Measurements from ENCODE around the gene ARSA.
"Not testable (repeated sequence)": the region's sequence is repeated elsewhere in the genome, so short reads cannot be mapped to it uniquely, and the experiment has no call there.

The ARSA gene

DNA sequence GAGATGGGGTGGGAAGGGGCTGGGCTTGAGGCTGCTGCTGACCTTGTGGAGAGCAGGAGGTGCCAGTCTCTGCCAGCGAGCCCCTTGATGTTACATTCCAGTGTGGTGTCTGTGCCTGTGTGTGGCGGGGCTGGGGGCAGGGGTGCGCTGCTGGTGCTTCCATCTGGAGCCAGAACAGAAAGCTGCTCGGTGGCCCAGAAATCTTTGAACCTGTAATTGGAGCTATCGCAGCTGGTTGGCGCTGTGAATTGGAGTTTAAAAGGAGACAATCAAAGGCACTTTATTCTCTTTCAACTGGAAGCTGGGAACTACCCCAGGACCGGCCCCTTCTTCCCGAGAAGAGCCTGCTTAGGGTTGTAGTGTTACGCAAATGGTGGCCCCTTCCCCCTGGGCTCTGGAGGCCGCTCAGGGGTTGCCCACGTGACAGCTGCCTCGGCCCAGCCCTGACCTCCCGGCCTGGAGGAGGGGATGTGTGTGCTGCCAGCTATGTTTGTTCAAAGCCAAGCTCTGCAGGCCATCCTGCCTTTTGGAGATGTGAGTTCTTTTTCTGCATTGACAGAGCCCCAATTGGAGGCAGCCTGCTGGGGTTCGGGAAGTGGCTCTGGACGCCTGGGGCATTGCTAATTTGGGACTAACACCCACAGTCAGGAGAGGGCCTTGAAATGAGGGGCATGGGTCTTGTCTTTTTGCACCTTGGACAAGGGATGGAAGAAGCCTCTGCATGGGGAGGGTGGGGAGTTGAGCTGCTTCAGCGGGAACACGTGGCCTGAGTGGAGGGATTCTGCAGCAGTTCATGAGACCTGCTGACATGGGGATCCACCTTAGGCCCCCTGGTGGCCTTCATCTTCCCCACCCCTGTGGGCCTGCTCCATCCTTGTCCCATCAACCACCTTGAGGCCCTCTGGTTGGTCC lies 14.0 kb upstream of the ARSA start:
- no peak overlapping the region for H3K4me3 ChIP-seq (ENCODE audit: low read length)
- DNase-seq (ENCODE audit: low read depth), result peak; percentile 25
- peak; percentile 38 for TF ChIP-seq CTCF (IDR thresholded peaks at IDR 0.05; ENCODE audit: insufficient read depth, low read depth, low read length, missing control alignments)

DNA sequence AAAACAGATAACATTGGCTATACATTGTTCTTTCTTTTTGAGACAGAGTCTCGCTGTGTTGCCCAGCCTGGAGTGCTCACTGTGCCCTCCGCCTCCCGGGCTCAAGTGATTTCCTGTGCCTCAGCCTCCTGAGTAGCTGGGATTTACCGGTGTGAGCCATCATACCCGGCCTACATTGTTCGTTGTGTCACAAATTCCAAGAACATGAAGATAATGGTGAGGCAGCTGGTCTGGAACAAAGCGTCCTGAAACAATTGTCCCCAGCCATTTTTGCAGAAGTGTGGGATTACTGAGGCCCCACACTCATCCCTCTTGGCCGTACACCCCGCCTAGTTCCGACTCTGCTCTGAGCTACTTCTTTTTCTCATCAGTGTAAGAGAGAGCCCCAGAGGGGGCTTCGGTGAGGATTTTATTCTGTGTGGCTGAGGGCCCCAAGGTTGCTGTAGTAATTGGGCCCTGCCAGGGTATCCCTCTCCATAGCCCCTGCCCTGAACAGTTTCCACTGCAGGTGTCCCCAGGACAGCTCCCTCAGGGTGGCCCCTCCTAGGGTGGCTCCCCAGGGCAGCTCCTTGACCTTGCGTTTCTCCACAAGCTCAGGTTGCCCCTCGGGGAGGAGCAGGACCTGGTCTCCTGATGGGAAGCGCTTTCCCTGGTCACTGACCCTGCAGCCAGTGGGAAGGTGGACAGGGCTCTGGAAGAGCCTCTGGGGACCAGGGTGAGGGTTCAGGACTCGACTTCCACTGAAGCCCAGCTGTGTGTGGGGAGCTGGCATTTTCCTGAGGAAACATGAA lies 13.1 kb upstream of the ARSA start:
- no peak overlapping the region for H3K4me3 ChIP-seq (ENCODE audit: low read length)
- no peak for DNase-seq (ENCODE audit: low read depth)
- no peak for TF ChIP-seq CTCF (IDR thresholded peaks at IDR 0.05; ENCODE audit: insufficient read depth, low read depth, low read length, missing control alignments)

DNA sequence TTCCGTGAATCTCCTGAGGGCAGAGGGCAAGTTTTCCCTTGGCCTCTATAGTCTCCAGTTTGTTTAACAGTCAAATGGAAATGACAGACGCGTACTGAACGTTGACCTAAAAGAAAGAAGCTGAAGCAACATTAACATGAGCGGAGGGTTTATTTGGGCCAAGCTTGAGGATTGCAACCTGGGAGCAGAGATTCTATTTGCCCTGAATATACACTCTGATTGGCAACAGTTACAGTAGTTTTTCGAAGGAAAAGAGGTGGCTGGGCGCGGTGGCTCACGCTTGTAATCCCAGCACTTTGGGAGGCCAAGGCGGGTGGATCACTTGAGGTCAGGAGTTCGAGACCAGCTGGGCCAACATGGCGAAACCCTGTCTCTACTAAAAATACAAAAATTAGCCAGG lies 12.3 kb upstream of the ARSA start:
- not testable (repeated sequence) for DNase-seq (ENCODE audit: low read depth); H3K4me3 ChIP-seq (ENCODE audit: low read length)

- no peak overlapping the region for H3K4me3 ChIP-seq (ENCODE audit: low read length)
- TF ChIP-seq CTCF (IDR thresholded peaks at IDR 0.05; ENCODE audit: insufficient read depth, low read depth, low read length, missing control alignments), result no peak
- DNase-seq (ENCODE audit: low read depth), result no peak
These were observed 7.6 kb upstream of the ARSA start for GRCh38 chr22:50635591-50635990.

- H3K4me3 ChIP-seq (ENCODE audit: low read length), result no peak overlapping the region
- TF ChIP-seq CTCF (IDR thresholded peaks at IDR 0.05; ENCODE audit: insufficient read depth, low read depth, low read length, missing control alignments), result no peak
- DNase-seq (ENCODE audit: low read depth), result no peak
These were observed 5.8 kb upstream of the ARSA start for GRCh38 chr22:50633771-50634170.

GRCh38 chr22:50633086-50633485 lies 5.1 kb upstream of the ARSA start:
- H3K4me3 ChIP-seq (ENCODE audit: low read length), result no peak overlapping the region
- no peak for TF ChIP-seq CTCF (IDR thresholded peaks at IDR 0.05; ENCODE audit: insufficient read depth, low read depth, low read length, missing control alignments)
- DNase-seq (ENCODE audit: low read depth), result no peak

GRCh38 chr22:50630376-50630775 lies 2.4 kb upstream of the ARSA start:
- TF ChIP-seq CTCF (IDR thresholded peaks at IDR 0.05; ENCODE audit: insufficient read depth, low read depth, low read length, missing control alignments), result no peak
- no peak for DNase-seq (ENCODE audit: low read depth)
- H3K4me3 ChIP-seq (ENCODE audit: low read length), result no peak overlapping the region
